Astrocyte (in vitro differentiated cells and primary cell): ENCODE results near the gene SMOC2. TPM values are rescaled to one million over a fixed set of nuclear protein-coding genes. Genes with fewer than 3 reads are reported as not detected.

Experiments
- DNase-seq: peaks from one replicate; pipeline ENCODE4 v3.0.0-alpha.2; 2010; ENCODE audit warnings: low read depth
- FAIRE-seq: peaks from 2 replicates; lab custom pipeline; 2011; peaks lifted over from hg19 to GRCh38; lab: Jason Lieb, UNC
- H2AFZ ChIP-seq: 2 replicates; pipeline ENCODE4 v1.6.0; 2012; ENCODE audit warnings: low read depth, low read length, inconsistent platforms
- H3K27ac ChIP-seq: 2 replicates; pipeline ENCODE4 v1.5.1; 2011; ENCODE audit warnings: low read depth, low read length, inconsistent platforms
- H3K27me3 ChIP-seq: 2 replicates; pipeline ENCODE4 v1.6.0; 2011; ENCODE audit warnings: low read length, inconsistent platforms; ENCODE audit not compliant: insufficient read depth
- H3K36me3 ChIP-seq: 2 replicates; pipeline ENCODE4 v1.5.1; 2011; ENCODE audit warnings: low read length, inconsistent platforms; ENCODE audit not compliant: insufficient read depth
- H3K4me1 ChIP-seq: 2 replicates; pipeline ENCODE4 v1.5.1; 2011; ENCODE audit warnings: low read length, inconsistent platforms; ENCODE audit not compliant: insufficient read depth
- H3K4me2 ChIP-seq: 2 replicates; pipeline ENCODE4 v1.6.0; 2012; ENCODE audit warnings: low read length, inconsistent platforms
- H3K4me3 ChIP-seq: 2 replicates; pipeline ENCODE4 v1.5.1; 2011; ENCODE audit warnings: low read depth, mild to moderate bottlenecking, low read length, inconsistent platforms; ENCODE audit not compliant: insufficient read depth
- H3K79me2 ChIP-seq: 2 replicates; pipeline ENCODE4 v1.6.0; 2012; ENCODE audit warnings: mild to moderate bottlenecking, low read length, inconsistent platforms; ENCODE audit not compliant: insufficient read depth
- H3K9ac ChIP-seq: 2 replicates; pipeline ENCODE4 v1.6.0; 2012; ENCODE audit warnings: mild to moderate bottlenecking, low read length, inconsistent platforms
- H3K9me3 ChIP-seq: 2 replicates; pipeline ENCODE4 v1.5.1; 2012; ENCODE audit warnings: low read depth, mild to moderate bottlenecking, low read length, inconsistent platforms; ENCODE audit not compliant: insufficient read depth
- H4K20me1 ChIP-seq: 2 replicates; pipeline ENCODE4 v1.6.0; 2012; ENCODE audit warnings: low read length, inconsistent platforms; ENCODE audit not compliant: insufficient read depth
- H3K27ac Mint-ChIP-seq: one replicate; pipeline ENCODE4 v1.8.0; 2021; ENCODE audit warnings: mild to moderate bottlenecking, mixed read lengths; ENCODE audit not compliant: unreplicated experiment
- H3K27me3 Mint-ChIP-seq: one replicate; pipeline ENCODE4 v1.8.0; 2021; ENCODE audit warnings: low read depth, mixed read lengths; ENCODE audit not compliant: unreplicated experiment
- H3K36me3 Mint-ChIP-seq: one replicate; pipeline ENCODE4 v1.8.0; 2021; ENCODE audit warnings: low read depth, mixed read lengths; ENCODE audit not compliant: unreplicated experiment
- H3K4me1 Mint-ChIP-seq: one replicate; pipeline ENCODE4 v1.8.0; 2021; ENCODE audit warnings: low read depth, mixed read lengths; ENCODE audit not compliant: unreplicated experiment
- H3K4me3 Mint-ChIP-seq: one replicate; pipeline ENCODE4 v1.8.0; 2021; ENCODE audit warnings: mild to moderate bottlenecking, moderate library complexity, mixed read lengths; ENCODE audit not compliant: unreplicated experiment
- H3K9me3 Mint-ChIP-seq: one replicate; pipeline ENCODE4 v1.8.0; 2021; ENCODE audit warnings: mild to moderate bottlenecking, mixed read lengths; ENCODE audit not compliant: unreplicated experiment
- CTCF ChIP-seq: IDR thresholded peaks from 2 replicates; pipeline ENCODE4 v1.5.1; 2011; ENCODE audit warnings: low read depth, mild to moderate bottlenecking, inconsistent platforms, low read length, moderate library complexity; ENCODE audit not compliant: insufficient read depth
- EZH2 ChIP-seq: IDR thresholded peaks from 2 replicates; pipeline ENCODE4 v1.6.1; 2012; ENCODE audit warnings: mild to moderate bottlenecking, low read length, inconsistent platforms; ENCODE audit not compliant: insufficient read depth
- total RNA-seq: library from RNA; stranded (reverse); gene quantifications from 2 replicates; pipeline ENCODE4 v1.2.1, GENCODE V29; 2021

SMOC2 gene
- total RNA-seq, 1 donor from 2014 or later = 0.93 TPM

GRCh38 chr6:168660400-168660945 is 219.5 kb downstream of the SMOC2 start:
- H3K36me3 Mint-ChIP-seq = no peaks in the 10 kb centered on the region
- no peak overlapping the region for H3K4me3 Mint-ChIP-seq
- H3K4me1 ChIP-seq = no peaks in the 10 kb centered on the region
- H3K9ac ChIP-seq = no peak overlapping the region
- no peak for FAIRE-seq
- peaks cover 3% of the 10 kb centered on the region for H3K4me1 Mint-ChIP-seq
- no peak for DNase-seq
- H3K9me3 Mint-ChIP-seq = peaks cover 6% of the 10 kb centered on the region
- no peaks in the 10 kb centered on the region for H3K27me3 ChIP-seq
- H3K4me3 ChIP-seq = no peak overlapping the region
- H3K79me2 ChIP-seq = no peaks in the 10 kb centered on the region
- H3K36me3 ChIP-seq = no peaks in the 10 kb centered on the region
- H3K27ac Mint-ChIP-seq = no peak overlapping the region
- H3K4me2 ChIP-seq = no peak overlapping the region
- H3K27me3 Mint-ChIP-seq = peaks cover 9% of the 10 kb centered on the region
- H3K27ac ChIP-seq = no peak overlapping the region
- H3K9me3 ChIP-seq = peaks cover 13% of the 10 kb centered on the region
- TF ChIP-seq EZH2 = no peak
- TF ChIP-seq CTCF = no peak
- H4K20me1 ChIP-seq = no peaks in the 10 kb centered on the region
- H2AFZ ChIP-seq = no peak overlapping the region

GRCh38 chr6:168662301-168662936 is 221.4 kb downstream of the SMOC2 start:
- no peaks in the 10 kb centered on the region for H4K20me1 ChIP-seq
- no peak overlapping the region for H3K27ac ChIP-seq
- H3K4me3 ChIP-seq = no peak overlapping the region
- H3K4me1 ChIP-seq = no peaks in the 10 kb centered on the region
- Mint-ChIP-seq H3K4me3 (no peak overlapping the region), H3K27me3 (peaks cover 8% of the 10 kb centered on the region), H3K4me1 (peaks cover 5% of the 10 kb centered on the region), H3K27ac (peak overlapping the region; percentile 44), H3K9me3 (peaks cover 1% of the 10 kb centered on the region), H3K36me3 (no peaks in the 10 kb centered on the region)
- FAIRE-seq (no peak), DNase-seq (no peak)
- peaks cover 13% of the 10 kb centered on the region for H3K9me3 ChIP-seq
- no peaks in the 10 kb centered on the region for H3K79me2 ChIP-seq
- H3K9ac ChIP-seq = no peak overlapping the region
- H3K27me3 ChIP-seq = no peaks in the 10 kb centered on the region
- H2AFZ ChIP-seq = no peak overlapping the region
- H3K36me3 ChIP-seq = no peaks in the 10 kb centered on the region
- no peak for TF ChIP-seq CTCF
- TF ChIP-seq EZH2 = no peak
- no peak overlapping the region for H3K4me2 ChIP-seq

- H3K9me3 Mint-ChIP-seq = peaks cover 1% of the 10 kb centered on the region
- Histone ChIP-seq H3K27me3 (no peaks in the 10 kb centered on the region), H3K4me3 (no peak overlapping the region), H2AFZ (no peak overlapping the region), H3K4me1 (no peaks in the 10 kb centered on the region), H3K9ac (no peak overlapping the region), H3K27ac (no peak overlapping the region), H3K36me3 (no peaks in the 10 kb centered on the region), H3K9me3 (peaks cover 13% of the 10 kb centered on the region), H3K4me2 (no peak overlapping the region), H3K79me2 (no peaks in the 10 kb centered on the region), H4K20me1 (no peaks in the 10 kb centered on the region)
- peaks cover 6% of the 10 kb centered on the region for H3K27me3 Mint-ChIP-seq
- H3K4me1 Mint-ChIP-seq = peaks cover 5% of the 10 kb centered on the region
- H3K27ac Mint-ChIP-seq = no peak overlapping the region
- FAIRE-seq = no peak
- TF ChIP-seq CTCF = no peak
- no peak for TF ChIP-seq EZH2
- no peaks in the 10 kb centered on the region for H3K36me3 Mint-ChIP-seq
- H3K4me3 Mint-ChIP-seq = no peak overlapping the region
- no peak for DNase-seq
Measured at GRCh38 chr6:168663041-168663440, 222.1 kb downstream of the SMOC2 start.
